Right lobe of liver (tissue), 6 donors: Measurements from ENCODE around the gene NCOA6. TPM values are rescaled to one million over a fixed set of nuclear protein-coding genes. Genes with fewer than 3 reads are reported as not detected.

Experiments used
- ATAC-seq, 4 donors: fragments of 200-7000 bp; cut with Tn5 transposase; one replicate each; pipeline ENCODE4 v1.9.1; 2020; ENCODE audit warnings: mild to moderate bottlenecking in 4 of 4, moderate library complexity in 4 of 4
- DNase-seq, 3 donors: peaks; one replicate each; pipeline ENCODE4 v3.0.0-alpha.2; 2020
- H3K27ac ChIP-seq, 3 donors: fragments of 200-600 bp; one replicate each; pipeline ENCODE4 v1.8.0; 2022
- H3K27me3 ChIP-seq, 2 donors: fragments of 200-600 bp; one replicate each; pipeline ENCODE4 v1.8.0; 2022
- H3K36me3 ChIP-seq, 4 donors: fragments of 200-600 bp; sonication (generic) in 1 of 4; one replicate each; pipeline versions ENCODE4 v1.5.1 to v1.8.0; 2017 to 2022; ENCODE audit warnings: control low read depth in 1 of 4
- H3K4me1 ChIP-seq, 4 donors: fragments of 200-600 bp; sonication (generic) in 1 of 4; one replicate each; pipeline versions ENCODE4 v1.5.1 to v1.8.0; 2017 to 2022; ENCODE audit warnings: control low read depth in 1 of 4
- H3K4me3 ChIP-seq, 3 donors: fragments of 200-600 bp; one replicate each; pipeline ENCODE4 v1.8.0; 2022
- H3K9me3 ChIP-seq, 4 donors: fragments of 200-600 bp; sonication (generic) in 1 of 4; one replicate each; pipeline versions ENCODE4 v1.5.1 to v1.8.0; 2017 to 2022; ENCODE audit warnings: control low read depth in 1 of 4
- POLR2A ChIP-seq: fragments of 450-650 bp; IDR thresholded peaks from one replicate; pipeline ENCODE4 v1.6.1; 2017; ENCODE audit warnings: antibody characterized with exemption, mild to moderate bottlenecking
- WGBS: methylation state at CpG from one replicate; pipeline ENCODE4 v1.1.6; 2018; ENCODE audit warnings: low coverage, low lambda C conversion rate; ENCODE audit not compliant: insufficient coverage; ENCODE audit errors: missing lambda C conversion rate; 5-methylcytosine and 5-hydroxymethylcytosine counted together
- intact Hi-C, 2 donors: fragments of 100-400 bp; cut with DNase I; formaldehyde crosslinking; loops; one replicate each; pipeline versions ENCODE4 v1.11.2 to v1.14.1; 2022
- total RNA-seq, 6 experiments: library from RNA; depleted of rRNA in 2 of 6; stranded (reverse); fragments of >200 nt in 2 of 6; fragmentation: NEBNext Ultra II Directional in 3 of 6; extraction: Animal tissue kit (Norgen Biotek cat#: 25700) in 3 of 6; gene quantifications; one replicate each; pipeline versions ENCODE4 v1.1.0 to v1.2.4, GENCODE V29; 2016 to 2023
- TF ChIP-seq, protein P1 (sequence below), 4 donors: fragments of 200-600 bp in 3 of 4; fragments of 450-650 bp in 1 of 4; IDR thresholded peaks; one replicate each; pipeline versions ENCODE4 v1.5.1 to v1.8.0; 2016 to 2022; ENCODE audit warnings: antibody characterized with exemption in 4 of 4, mild to moderate bottlenecking in 2 of 4
- donor health status: DM: no; HTN: yes; CAD: no.
- donor health status: DM: no; HTN: no; CAD: no.
- donor health status: DM: no; HTN: no; CAD: no.
- donor health status: DM: no; HTN: yes; CAD: no.
- donor health status: DM: no; HTN: yes; CAD: no.

Gene NCOA6
- total RNA-seq, 6 experiments from 2014 or later: 10.0 to 12.9 (median 11.1) TPM

DNA sequence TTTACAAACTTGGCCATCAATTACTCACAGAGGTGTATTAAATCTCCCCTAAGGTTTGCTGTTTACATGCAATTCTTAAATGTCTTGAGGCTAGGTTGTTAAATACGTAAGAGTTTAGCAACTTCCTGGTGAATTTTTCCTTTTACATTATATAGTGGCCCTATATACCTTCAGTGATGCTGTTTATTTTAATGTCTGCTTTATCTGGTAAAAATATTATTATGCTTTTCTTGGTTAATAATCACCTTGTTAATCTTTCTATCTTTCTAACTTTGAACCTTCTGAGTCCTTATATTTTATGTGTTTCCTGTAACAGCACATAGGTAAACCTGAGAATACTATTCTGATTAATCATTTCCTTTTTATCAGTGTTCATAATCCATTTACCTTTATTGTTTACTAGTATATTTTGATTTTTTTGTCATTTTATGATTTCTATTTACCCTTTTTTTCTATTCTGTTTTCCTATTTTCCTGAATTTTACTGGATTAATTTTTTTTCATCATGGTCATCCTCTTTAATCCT lies 63.4 kb downstream of the NCOA6 start:
- TF ChIP-seq POLR2A: no peak
- TF ChIP-seq, protein P1, sequence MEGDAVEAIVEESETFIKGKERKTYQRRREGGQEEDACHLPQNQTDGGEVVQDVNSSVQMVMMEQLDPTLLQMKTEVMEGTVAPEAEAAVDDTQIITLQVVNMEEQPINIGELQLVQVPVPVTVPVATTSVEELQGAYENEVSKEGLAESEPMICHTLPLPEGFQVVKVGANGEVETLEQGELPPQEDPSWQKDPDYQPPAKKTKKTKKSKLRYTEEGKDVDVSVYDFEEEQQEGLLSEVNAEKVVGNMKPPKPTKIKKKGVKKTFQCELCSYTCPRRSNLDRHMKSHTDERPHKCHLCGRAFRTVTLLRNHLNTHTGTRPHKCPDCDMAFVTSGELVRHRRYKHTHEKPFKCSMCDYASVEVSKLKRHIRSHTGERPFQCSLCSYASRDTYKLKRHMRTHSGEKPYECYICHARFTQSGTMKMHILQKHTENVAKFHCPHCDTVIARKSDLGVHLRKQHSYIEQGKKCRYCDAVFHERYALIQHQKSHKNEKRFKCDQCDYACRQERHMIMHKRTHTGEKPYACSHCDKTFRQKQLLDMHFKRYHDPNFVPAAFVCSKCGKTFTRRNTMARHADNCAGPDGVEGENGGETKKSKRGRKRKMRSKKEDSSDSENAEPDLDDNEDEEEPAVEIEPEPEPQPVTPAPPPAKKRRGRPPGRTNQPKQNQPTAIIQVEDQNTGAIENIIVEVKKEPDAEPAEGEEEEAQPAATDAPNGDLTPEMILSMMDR (IDR thresholded peaks at IDR 0.05): no peak
- WGBS: 0% methylated on average over 1 of the region's 1 CpG
- ATAC-seq: no peak
- no peak overlapping the region for H3K4me3 ChIP-seq
- H3K27ac ChIP-seq: no peak overlapping the region
- H3K9me3 ChIP-seq: no peaks in the 10 kb centered on the region
- H3K4me1 ChIP-seq: no peaks in the 10 kb centered on the region
- no peaks in the 10 kb centered on the region for H3K27me3 ChIP-seq
- no peak for DNase-seq
- intact Hi-C loops: no loop called here
- H3K36me3 ChIP-seq: peaks cover 2 to 81% (median 11%) of the 10 kb centered on the region in 4 donors

DNA sequence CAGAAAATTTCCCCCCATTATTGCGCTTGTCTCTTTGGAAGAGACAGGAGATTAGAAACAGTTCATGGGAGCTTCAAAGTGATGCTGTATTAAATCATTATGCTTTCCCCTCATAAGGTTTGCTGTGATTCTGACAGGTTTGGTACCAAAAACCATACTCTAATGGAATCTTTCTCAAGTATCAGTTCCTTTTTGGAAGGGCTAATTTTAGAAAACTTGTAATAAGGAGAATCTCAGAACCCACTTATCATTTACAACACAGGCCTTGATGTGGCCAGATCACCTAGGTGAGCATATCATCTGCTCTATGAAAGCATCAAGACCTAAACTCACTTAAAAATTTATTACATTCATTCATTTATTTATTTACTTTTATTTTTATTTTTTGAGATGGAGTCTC lies 70.1 kb downstream of the NCOA6 start:
- WGBS: 100% methylated on average over 1 of the region's 1 CpG
- no peaks in the 10 kb centered on the region for H3K4me1 ChIP-seq
- intact Hi-C loops: no loop called here
- H3K36me3 ChIP-seq: peaks cover 0 to 62% (median 17%) of the 10 kb centered on the region in 4 donors
- ATAC-seq: no peak
- DNase-seq: no peak
- no peak overlapping the region for H3K27ac ChIP-seq
- no peaks in the 10 kb centered on the region for H3K9me3 ChIP-seq
- no peak overlapping the region for H3K4me3 ChIP-seq
- H3K27me3 ChIP-seq: no peaks in the 10 kb centered on the region
- TF ChIP-seq POLR2A: no peak
- TF ChIP-seq, protein P1 (IDR thresholded peaks at IDR 0.05): no peak

DNA sequence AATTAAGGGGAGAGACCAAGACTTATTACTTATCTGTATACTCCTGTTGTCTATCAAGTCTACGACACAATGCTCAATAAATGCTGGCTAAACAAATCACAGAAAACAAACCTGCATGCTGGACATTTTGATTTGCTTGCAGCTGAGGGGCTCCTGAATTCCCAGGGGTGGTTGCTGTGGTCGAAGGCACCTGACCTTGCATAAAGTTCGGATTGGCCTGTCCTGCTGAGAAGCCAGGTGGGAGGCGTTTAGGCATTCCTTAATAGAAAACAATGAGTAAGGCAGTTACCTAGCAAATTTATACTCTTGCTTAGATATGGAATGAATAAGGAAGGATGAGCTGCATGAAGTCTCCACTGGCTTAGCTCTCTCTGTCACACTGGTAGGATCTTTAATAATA lies 70.8 kb downstream of the NCOA6 start:
- intact Hi-C loops: no loop called here
- WGBS: 62% methylated on average over 4 of the region's 4 CpGs
- peaks cover 0 to 63% (median 24%) of the 10 kb centered on the region in 4 donors for H3K36me3 ChIP-seq

DNA sequence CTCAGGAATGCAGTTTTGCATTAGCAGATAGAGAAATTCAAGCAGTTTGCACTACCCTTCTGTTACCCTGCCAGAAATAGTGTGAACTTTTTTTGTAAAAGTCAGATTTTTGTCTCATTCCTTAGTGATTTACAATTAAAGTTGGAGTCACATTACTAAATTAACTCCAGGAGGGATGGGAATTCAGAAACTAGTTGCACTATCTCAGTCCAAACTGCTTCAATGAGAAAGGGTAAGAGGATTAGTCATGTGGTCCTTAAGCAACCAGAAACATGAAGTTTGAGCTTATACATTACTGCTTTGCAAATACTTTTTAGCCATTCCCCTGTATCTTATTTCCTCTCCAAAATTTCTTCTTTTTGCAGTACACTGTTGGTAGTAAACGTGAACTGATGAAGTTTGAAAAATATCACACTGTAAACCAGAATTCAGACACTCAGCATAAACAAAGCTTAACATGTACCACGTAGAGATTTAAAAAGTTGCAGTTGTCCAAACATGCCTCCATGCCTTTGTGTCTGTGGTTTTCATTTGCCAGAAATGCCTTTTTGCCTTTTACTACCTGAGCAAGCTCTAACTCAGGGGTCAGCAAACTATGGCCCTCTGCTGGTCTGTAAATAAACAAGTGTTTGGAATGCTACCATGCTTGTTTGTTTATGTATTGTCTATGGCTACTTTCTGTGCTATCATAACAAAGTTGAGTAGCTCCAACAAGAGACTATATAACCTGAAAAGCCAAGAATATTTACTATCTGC lies 71.6 kb downstream of the NCOA6 start:
- ATAC-seq (peak in 1 of 4 donors; percentile 36), DNase-seq (no peak)
- TF ChIP-seq, protein P1 (IDR thresholded peaks at IDR 0.05): no peak
- Histone ChIP-seq H3K9me3 (no peaks in the 10 kb centered on the region), H3K27me3 (no peaks in the 10 kb centered on the region), H3K27ac (no peak overlapping the region), H3K36me3 (peaks cover 0 to 65% (median 24%) of the 10 kb centered on the region in 4 donors), H3K4me3 (no peak overlapping the region), H3K4me1 (no peaks in the 10 kb centered on the region)
- intact Hi-C loops: no loop called here
- WGBS: 81% methylated on average over 2 of the region's 2 CpGs

More for the DNA sequence above, 70.8 kb downstream of the NCOA6 start:
- TF ChIP-seq POLR2A: no peak
- TF ChIP-seq, protein P1 (IDR thresholded peaks at IDR 0.05): no peak
- ATAC-seq (no peak), DNase-seq (no peak)
- no peak overlapping the region for H3K4me3 ChIP-seq
- no peaks in the 10 kb centered on the region for H3K4me1 ChIP-seq
- no peak overlapping the region for H3K27ac ChIP-seq
- no peaks in the 10 kb centered on the region for H3K27me3 ChIP-seq
- no peaks in the 10 kb centered on the region for H3K9me3 ChIP-seq
